Breast epithelium (tissue), 3 donors: ENCODE results near the gene KCNJ10.

Source experiments
- POLR2A ChIP-seq: fragments of 450-650 bp; IDR thresholded peaks from one replicate; pipeline ENCODE4 v1.6.1; 2016; ENCODE audit warnings: antibody characterized with exemption, mild to moderate bottlenecking, moderate library complexity
- POLR2AphosphoS5 ChIP-seq, 3 donors: sonication (generic); formaldehyde crosslinking; IDR thresholded peaks; one replicate each; pipeline ENCODE4 v1.6.1; 2017; ENCODE audit warnings: antibody characterized with exemption in 3 of 3
- TF ChIP-seq, protein P1 (sequence below), 3 donors: fragments of 450-650 bp; IDR thresholded peaks; one replicate each; pipeline ENCODE4 v1.5.1; 2016 to 2017; ENCODE audit warnings: antibody characterized with exemption in 3 of 3, mild to moderate bottlenecking in 3 of 3, moderate library complexity in 3 of 3

DNA sequence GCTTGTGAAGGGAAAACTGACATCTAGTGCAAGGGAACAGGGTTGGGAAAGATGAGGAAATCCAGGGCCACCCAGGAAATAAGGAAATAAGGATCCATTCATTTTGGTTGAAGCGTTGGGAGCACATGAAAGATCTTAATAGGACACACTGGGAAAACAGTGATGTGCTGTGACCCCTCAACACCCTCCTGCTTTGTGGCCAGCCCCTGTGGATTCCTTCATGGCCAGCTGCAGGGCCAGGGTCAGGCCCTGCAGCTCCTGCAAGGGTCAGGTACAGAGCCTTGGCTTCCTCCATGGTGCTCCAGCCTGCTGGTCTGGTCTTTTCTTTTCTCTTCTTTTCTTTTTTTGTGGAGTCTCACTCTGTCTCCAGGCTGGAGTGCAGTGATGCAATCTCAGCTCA, 19.3 kb downstream of the KCNJ10 start:
- TF ChIP-seq, protein P1, sequence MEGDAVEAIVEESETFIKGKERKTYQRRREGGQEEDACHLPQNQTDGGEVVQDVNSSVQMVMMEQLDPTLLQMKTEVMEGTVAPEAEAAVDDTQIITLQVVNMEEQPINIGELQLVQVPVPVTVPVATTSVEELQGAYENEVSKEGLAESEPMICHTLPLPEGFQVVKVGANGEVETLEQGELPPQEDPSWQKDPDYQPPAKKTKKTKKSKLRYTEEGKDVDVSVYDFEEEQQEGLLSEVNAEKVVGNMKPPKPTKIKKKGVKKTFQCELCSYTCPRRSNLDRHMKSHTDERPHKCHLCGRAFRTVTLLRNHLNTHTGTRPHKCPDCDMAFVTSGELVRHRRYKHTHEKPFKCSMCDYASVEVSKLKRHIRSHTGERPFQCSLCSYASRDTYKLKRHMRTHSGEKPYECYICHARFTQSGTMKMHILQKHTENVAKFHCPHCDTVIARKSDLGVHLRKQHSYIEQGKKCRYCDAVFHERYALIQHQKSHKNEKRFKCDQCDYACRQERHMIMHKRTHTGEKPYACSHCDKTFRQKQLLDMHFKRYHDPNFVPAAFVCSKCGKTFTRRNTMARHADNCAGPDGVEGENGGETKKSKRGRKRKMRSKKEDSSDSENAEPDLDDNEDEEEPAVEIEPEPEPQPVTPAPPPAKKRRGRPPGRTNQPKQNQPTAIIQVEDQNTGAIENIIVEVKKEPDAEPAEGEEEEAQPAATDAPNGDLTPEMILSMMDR (IDR thresholded peaks at IDR 0.05), result no peak
- no peak for TF ChIP-seq POLR2A
- no peak for TF ChIP-seq POLR2AphosphoS5 (IDR thresholded peaks at IDR 0.05)
